Keratinocyte (primary cell): Measurements from ENCODE around the gene UBE2B. TPM values are rescaled to one million over a fixed set of nuclear protein-coding genes. Genes with fewer than 3 reads are reported as not detected.

Experiments
- DNase-seq: peaks from one replicate; pipeline ENCODE4 v3.0.0-alpha.2; 2011; ENCODE audit warnings: low read depth, missing footprints, low spot score
- FAIRE-seq: peaks from 2 replicates; lab custom pipeline; 2011; peaks lifted over from hg19 to GRCh38; lab: Jason Lieb, UNC
- H2AFZ ChIP-seq: 2 replicates; pipeline ENCODE4 v1.6.0; 2012; ENCODE audit warnings: low read length, control low read depth, inconsistent platforms; ENCODE audit not compliant: control insufficient read depth
- H3K27ac ChIP-seq: 2 replicates; pipeline ENCODE4 v1.5.1; 2011; ENCODE audit warnings: low read length; ENCODE audit not compliant: control insufficient read depth, insufficient read depth
- H3K27me3 ChIP-seq: 3 replicates; pipeline ENCODE4 v1.6.0; 2011; ENCODE audit warnings: low read length; ENCODE audit not compliant: control insufficient read depth, insufficient read depth; ENCODE audit errors: extremely low read depth
- H3K36me3 ChIP-seq, 2 experiments: 2 replicates in 1 of 2; 3 replicates in 1 of 2; pipeline ENCODE4 v1.5.1; 2011; ENCODE audit warnings: low read length in 2 of 2, mild to moderate bottlenecking in 1 of 2; ENCODE audit not compliant: control insufficient read depth in 2 of 2, insufficient read depth in 2 of 2; ENCODE audit errors: extremely low read depth in 1 of 2
- H3K4me1 ChIP-seq: 3 replicates; pipeline ENCODE4 v1.5.1; 2011; ENCODE audit warnings: low read length; ENCODE audit not compliant: control insufficient read depth, insufficient read depth; ENCODE audit errors: extremely low read depth
- H3K4me2 ChIP-seq: 3 replicates; pipeline ENCODE4 v1.6.0; 2011; ENCODE audit warnings: low read depth, low read length; ENCODE audit not compliant: control insufficient read depth, insufficient read depth; ENCODE audit errors: extremely low read depth
- H3K4me3 ChIP-seq, 3 experiments: fragments of 200-600 bp in 1 of 3; sonication (generic) in 1 of 3; 2 replicates in 2 of 3; 3 replicates in 1 of 3; pipeline ENCODE4 v1.5.1; 2011 to 2016; ENCODE audit warnings: low read length in 3 of 3, mild to moderate bottlenecking in 3 of 3, control low read depth in 2 of 3, inconsistent platforms in 1 of 3, low read depth in 1 of 3, mixed read lengths in 1 of 3, mixed run types in 1 of 3, moderate library complexity in 1 of 3; ENCODE audit not compliant: control insufficient read depth in 2 of 3, insufficient read depth in 2 of 3; ENCODE audit errors: extremely low read depth in 1 of 3
- H3K79me2 ChIP-seq: 2 replicates; pipeline ENCODE4 v1.6.0; 2012; ENCODE audit warnings: low read length; ENCODE audit not compliant: control insufficient read depth, insufficient read depth
- H3K9ac ChIP-seq: 3 replicates; pipeline ENCODE4 v1.6.0; 2011; ENCODE audit warnings: low read length; ENCODE audit not compliant: control insufficient read depth, insufficient read depth; ENCODE audit errors: extremely low read depth
- H3K9me1 ChIP-seq: 3 replicates; pipeline ENCODE4 v1.6.0; 2011; ENCODE audit warnings: low read length; ENCODE audit not compliant: control insufficient read depth, insufficient read depth; ENCODE audit errors: extremely low read depth
- H3K9me3 ChIP-seq: 2 replicates; pipeline ENCODE4 v1.5.1; 2012; ENCODE audit warnings: low read depth, low read length; ENCODE audit not compliant: control insufficient read depth
- H4K20me1 ChIP-seq: 3 replicates; pipeline ENCODE4 v1.6.0; 2011; ENCODE audit warnings: low read length; ENCODE audit not compliant: control insufficient read depth, insufficient read depth; ENCODE audit errors: extremely low read depth
- EZH2 ChIP-seq: IDR thresholded peaks from one replicate; pipeline ENCODE4 v1.6.1; 2012; ENCODE audit warnings: inconsistent platforms, mild to moderate bottlenecking, low read length, moderate library complexity
- dilution Hi-C: fragments of 300-500 bp; cut with MboI; formaldehyde crosslinking; loops from one replicate; pipeline ENCODE4 v1.7.0; 2020; ENCODE audit warnings: low sequenced_read_pairs; ENCODE audit not compliant: extremely low pct_ligation_motif_present
- polyA plus RNA-seq, 5 experiments: library from polyadenylated mRNA; depleted of rRNA in 3 of 5; stranded (reverse) in 3 of 5; stranded (forward) in 1 of 5; unstranded in 1 of 5; fragments of >200 nt; gene quantifications; 1 replicate in 1 of 5; 2 replicates in 3 of 5; 3 replicates in 1 of 5; pipeline versions ENCODE4 v1.2.1 to v1.2.3, GENCODE V29; 2011 to 2012; ENCODE audit warnings: missing spikeins in 2 of 5, low read depth in 1 of 5, low replicate concordance in 1 of 5
- TF ChIP-seq, protein P1 (sequence below), 3 experiments: IDR thresholded peaks in 1 of 3; conservative IDR thresholded peaks in 1 of 3; optimal IDR thresholded peaks in 1 of 3; 2 replicates in 2 of 3; 3 replicates in 1 of 3; pipeline versions ENCODE3 to v1.5.1; 2011; ENCODE audit warnings: low read length in 3 of 3, mild to moderate bottlenecking in 3 of 3, moderate library complexity in 2 of 3, control low read depth in 1 of 3, inconsistent platforms in 1 of 3; ENCODE audit not compliant: insufficient read depth in 2 of 3; ENCODE audit errors: extremely low read depth in 1 of 3

Gene UBE2B
- polyA plus RNA-seq, 1 donor (not counting 4 experiments of a cell fraction or from before 2014, with no cell fraction given), result 73.5 TPM

- FAIRE-seq (no peak), DNase-seq (no peak)
- H3K27ac ChIP-seq, result no peak overlapping the region
- TF ChIP-seq, protein P1, sequence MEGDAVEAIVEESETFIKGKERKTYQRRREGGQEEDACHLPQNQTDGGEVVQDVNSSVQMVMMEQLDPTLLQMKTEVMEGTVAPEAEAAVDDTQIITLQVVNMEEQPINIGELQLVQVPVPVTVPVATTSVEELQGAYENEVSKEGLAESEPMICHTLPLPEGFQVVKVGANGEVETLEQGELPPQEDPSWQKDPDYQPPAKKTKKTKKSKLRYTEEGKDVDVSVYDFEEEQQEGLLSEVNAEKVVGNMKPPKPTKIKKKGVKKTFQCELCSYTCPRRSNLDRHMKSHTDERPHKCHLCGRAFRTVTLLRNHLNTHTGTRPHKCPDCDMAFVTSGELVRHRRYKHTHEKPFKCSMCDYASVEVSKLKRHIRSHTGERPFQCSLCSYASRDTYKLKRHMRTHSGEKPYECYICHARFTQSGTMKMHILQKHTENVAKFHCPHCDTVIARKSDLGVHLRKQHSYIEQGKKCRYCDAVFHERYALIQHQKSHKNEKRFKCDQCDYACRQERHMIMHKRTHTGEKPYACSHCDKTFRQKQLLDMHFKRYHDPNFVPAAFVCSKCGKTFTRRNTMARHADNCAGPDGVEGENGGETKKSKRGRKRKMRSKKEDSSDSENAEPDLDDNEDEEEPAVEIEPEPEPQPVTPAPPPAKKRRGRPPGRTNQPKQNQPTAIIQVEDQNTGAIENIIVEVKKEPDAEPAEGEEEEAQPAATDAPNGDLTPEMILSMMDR (optimal IDR thresholded peaks at IDR 0.05 in 1 of 3, IDR thresholded peaks at IDR 0.05 in 1 of 3, conservative IDR thresholded peaks at IDR 0.05 in 1 of 3; ENCODE audit: extremely low read depth in 1 of 3, insufficient read depth in 2 of 3, low read length in 3 of 3), result no peak
- no peak for TF ChIP-seq EZH2
- no peak overlapping the region for H3K4me3 ChIP-seq
- no peak overlapping the region for H3K4me2 ChIP-seq
- no peaks in the 10 kb centered on the region for H3K79me2 ChIP-seq
- H3K9me1 ChIP-seq, result peaks cover 3% of the 10 kb centered on the region
- peaks cover 33% of the 10 kb centered on the region for H3K4me1 ChIP-seq
- H3K9ac ChIP-seq, result no peak overlapping the region
- no peaks in the 10 kb centered on the region for H4K20me1 ChIP-seq
- no peaks in the 10 kb centered on the region for H3K9me3 ChIP-seq
- no peaks in the 10 kb centered on the region for H3K27me3 ChIP-seq
- no peak overlapping the region for H2AFZ ChIP-seq
- H3K36me3 ChIP-seq, result no peaks in the 10 kb centered on the region
- dilution Hi-C loops, result no loop called here
Measured at GRCh38 chr5:134432677-134433359, 61.4 kb downstream of the UBE2B start.

DNA sequence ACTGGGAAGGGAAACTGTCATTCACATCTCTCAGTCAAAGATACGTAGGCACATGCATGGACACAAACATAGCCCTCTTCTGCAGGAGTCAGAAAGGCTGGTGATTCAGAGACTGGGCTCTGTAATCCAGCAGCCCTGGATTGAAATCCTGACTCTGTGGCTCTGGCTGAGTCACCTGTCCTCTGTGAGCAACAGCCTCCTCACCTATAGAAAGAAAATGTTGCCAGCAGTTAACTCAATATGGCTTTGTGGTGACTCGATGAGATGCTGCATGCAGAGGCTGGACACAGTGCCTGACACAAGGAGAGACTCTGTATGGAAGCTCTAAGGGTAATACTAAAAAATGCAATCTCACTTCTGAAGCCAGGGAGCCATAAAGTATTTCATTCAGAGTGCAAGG lies 64.2 kb downstream of the UBE2B start:
- no peak overlapping the region for H2AFZ ChIP-seq
- H3K27ac ChIP-seq, result peak overlapping the region; percentile 72
- FAIRE-seq, result peak; percentile 94
- H3K4me2 ChIP-seq, result peak overlapping the region; percentile 42
- H3K9me3 ChIP-seq, result no peaks in the 10 kb centered on the region
- DNase-seq, result peak; percentile 81
- no peaks in the 10 kb centered on the region for H3K36me3 ChIP-seq
- H3K27me3 ChIP-seq, result no peaks in the 10 kb centered on the region
- H3K9ac ChIP-seq, result peak overlapping the region; percentile 36
- H4K20me1 ChIP-seq, result no peaks in the 10 kb centered on the region
- H3K79me2 ChIP-seq, result no peaks in the 10 kb centered on the region
- TF ChIP-seq, protein P1 (optimal IDR thresholded peaks at IDR 0.05 in 1 of 3, IDR thresholded peaks at IDR 0.05 in 1 of 3, conservative IDR thresholded peaks at IDR 0.05 in 1 of 3; ENCODE audit: extremely low read depth in 1 of 3, insufficient read depth in 2 of 3, low read length in 3 of 3), result no peak
- TF ChIP-seq EZH2, result no peak
- dilution Hi-C loops, result no loop called here
- no peak overlapping the region for H3K4me3 ChIP-seq
- H3K4me1 ChIP-seq, result peaks cover 54% of the 10 kb centered on the region
- peaks cover 3% of the 10 kb centered on the region for H3K9me1 ChIP-seq
